Astrocyte (in vitro differentiated cells and primary cell): ENCODE results near the gene RRH.

ENCODE experiments used
- EZH2 ChIP-seq: IDR thresholded peaks from 2 replicates; pipeline ENCODE4 v1.6.1; 2012; ENCODE audit warnings: mild to moderate bottlenecking, low read length, inconsistent platforms; ENCODE audit not compliant: insufficient read depth
- TF ChIP-seq, protein P1 (sequence below): IDR thresholded peaks from 2 replicates; pipeline ENCODE4 v1.5.1; 2011; ENCODE audit warnings: low read depth, mild to moderate bottlenecking, inconsistent platforms, low read length, moderate library complexity; ENCODE audit not compliant: insufficient read depth

- no peak for TF ChIP-seq EZH2
- TF ChIP-seq, protein P1, sequence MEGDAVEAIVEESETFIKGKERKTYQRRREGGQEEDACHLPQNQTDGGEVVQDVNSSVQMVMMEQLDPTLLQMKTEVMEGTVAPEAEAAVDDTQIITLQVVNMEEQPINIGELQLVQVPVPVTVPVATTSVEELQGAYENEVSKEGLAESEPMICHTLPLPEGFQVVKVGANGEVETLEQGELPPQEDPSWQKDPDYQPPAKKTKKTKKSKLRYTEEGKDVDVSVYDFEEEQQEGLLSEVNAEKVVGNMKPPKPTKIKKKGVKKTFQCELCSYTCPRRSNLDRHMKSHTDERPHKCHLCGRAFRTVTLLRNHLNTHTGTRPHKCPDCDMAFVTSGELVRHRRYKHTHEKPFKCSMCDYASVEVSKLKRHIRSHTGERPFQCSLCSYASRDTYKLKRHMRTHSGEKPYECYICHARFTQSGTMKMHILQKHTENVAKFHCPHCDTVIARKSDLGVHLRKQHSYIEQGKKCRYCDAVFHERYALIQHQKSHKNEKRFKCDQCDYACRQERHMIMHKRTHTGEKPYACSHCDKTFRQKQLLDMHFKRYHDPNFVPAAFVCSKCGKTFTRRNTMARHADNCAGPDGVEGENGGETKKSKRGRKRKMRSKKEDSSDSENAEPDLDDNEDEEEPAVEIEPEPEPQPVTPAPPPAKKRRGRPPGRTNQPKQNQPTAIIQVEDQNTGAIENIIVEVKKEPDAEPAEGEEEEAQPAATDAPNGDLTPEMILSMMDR: no peak
Observed at GRCh38 chr4:109878355-109878754, 50.6 kb downstream of the RRH start.
